ENCODE measurements around the gene NBAS.

NBAS gene

DNA sequence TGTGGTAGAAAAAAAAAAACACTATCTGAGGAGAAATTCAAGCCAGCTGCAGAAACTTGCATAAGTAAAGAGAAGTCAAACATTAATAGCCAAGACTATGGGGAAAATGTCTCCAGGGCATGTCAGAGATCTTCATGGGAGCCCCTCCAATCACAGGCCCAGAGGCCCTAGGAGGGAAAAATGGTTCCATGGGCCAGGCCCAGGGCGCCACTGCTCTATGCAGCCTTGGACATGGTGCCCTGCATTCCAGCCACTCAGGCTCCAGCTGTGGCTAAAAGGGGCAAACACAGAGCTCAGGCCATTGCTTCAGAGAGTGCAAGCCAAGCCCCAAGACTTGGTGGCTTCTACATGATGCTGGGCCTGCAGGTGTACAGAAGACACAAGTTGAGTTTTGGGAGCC is 354.7 kb downstream of the NBAS start:
- no peak for DNase-seq (ENCODE audit: low spot score)

DNA sequence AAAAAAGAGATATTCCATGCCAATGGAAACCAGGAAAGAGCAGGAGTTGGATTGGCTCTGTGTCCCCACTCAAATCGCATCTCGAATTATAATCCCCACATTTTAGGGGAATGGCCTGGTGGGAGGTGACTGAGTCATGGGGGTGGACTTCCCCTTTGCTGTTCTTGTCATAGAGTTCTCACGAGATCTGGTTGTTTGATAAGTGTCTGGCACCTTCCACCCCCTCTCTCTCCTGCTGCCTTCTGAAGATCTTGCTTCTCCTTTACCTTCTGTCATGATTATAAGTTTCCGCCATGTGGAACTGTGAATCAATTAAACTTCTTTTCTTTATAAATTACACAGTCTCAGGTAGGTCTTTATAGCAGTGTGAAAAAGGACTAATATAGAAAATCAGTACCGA is 355.6 kb downstream of the NBAS start:
- no peak for DNase-seq (ENCODE audit: low spot score)

DNA sequence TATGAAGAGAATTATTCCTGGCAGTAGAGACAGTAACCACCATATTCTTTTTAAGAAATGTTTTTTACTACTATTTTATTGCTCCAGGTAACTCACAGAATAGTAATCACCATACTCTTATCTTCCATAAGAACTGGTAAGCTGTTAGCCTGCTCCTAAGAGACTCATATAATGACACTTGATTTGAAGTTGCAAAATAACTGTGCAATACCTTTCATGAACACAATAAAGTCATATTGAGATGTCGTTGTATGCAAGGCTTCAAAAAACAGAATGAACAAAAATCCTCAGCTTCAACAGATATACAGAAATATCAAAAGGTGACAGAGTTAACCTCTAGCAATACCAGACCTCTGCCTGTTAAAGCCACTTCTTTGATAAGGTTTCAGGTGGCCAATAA is 360.1 kb downstream of the NBAS start:
- DNase-seq (ENCODE audit: low spot score) = no peak

DNA sequence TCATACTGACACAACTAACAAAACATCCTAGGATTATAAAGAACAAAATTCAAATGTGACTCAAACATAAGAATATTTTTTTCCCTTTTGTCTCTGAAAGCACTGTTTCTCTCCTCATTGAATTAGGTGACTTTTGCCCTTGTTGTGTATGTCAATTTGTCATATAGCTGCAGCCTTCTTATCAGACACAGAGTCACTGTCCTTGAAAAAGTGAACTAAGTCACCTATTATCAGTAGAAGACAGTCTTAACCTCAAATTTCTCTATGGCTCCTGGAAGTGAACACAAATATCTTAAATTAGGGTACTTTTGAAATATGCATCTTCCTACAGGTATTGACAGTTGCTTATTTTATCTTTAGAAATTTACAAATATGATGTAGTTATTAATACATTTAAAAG is 360.6 kb downstream of the NBAS start:
- no peak for DNase-seq (ENCODE audit: low spot score)

DNA sequence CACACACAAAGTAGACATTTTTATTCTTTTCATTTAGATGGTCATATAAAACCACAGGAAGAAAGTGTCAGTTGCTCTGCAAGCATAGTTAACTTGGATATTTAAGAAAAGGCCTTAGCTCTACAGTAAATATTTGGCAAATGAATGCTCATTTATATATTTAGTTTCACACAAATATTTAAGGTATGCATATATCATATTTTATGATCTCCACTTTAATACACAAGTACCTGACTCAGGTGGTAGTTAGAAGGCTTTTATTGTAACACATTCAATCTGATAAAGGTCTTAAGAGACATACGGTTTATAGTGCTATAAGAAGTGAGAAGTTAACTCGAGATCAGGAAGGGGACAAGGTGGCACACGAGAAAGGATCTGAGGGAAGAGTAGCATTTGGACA is 363.1 kb downstream of the NBAS start:
- DNase-seq (ENCODE audit: low spot score) = no peak

DNA sequence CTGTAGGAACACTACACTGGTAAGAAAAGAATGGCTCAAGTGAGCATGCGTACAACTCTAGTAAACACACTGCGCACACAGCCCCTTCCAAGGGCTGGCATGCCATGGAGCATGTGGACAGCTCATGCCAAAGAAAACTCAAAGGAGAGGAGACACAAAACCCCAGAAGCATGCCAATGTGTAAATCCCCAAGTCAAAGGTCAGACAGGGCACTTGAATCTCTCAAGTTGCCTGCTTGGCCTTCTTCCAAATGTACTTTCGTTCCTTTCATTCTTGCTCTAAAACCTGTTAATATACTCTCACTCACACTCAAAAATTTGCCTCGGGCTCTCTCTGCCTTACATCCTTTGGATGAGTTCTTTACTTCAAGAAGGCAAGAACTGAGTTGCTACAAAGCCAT is 365.3 kb downstream of the NBAS start:
- no peak for DNase-seq (ENCODE audit: low spot score)

DNA sequence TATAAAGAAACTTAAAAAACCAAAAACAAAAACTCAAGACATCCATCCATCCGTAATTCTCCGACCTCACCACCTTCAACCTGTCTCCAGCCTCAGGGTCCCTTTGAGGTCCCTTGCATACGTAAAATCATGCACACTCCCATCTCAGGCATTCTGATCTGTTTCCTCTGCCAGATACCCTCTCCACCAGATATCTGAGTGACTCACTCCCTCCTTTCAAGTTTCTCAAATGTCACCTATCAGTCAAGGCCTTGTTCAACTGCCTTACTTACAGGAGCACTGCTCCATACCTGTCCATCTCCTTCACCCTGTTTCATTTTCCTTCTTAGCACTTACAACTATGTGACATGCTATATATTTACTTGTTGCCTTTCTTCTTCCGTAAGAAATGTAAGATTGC is 369.3 kb downstream of the NBAS start:
- no peak for DNase-seq (ENCODE audit: low spot score)

DNA sequence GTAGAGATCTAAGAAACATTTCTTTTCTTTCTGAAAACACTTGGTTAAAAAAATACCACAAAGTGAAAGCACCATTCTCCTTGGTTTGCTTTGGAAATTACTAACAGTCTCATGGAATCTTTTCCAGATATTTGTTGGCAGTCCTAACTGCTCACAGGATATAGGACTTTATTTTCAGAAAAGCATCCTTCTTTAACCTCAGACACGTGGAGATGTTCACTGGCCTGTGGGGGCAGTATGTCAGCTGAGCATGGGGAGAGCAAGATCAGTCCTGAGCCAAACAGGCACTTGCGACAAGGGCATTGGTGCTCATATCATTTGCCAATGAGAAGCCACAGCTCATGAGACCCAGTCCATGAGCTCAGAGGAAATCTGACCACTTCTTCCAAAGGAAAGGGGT is 371.9 kb downstream of the NBAS start:
- DNase-seq (ENCODE audit: low spot score) = no peak

DNA sequence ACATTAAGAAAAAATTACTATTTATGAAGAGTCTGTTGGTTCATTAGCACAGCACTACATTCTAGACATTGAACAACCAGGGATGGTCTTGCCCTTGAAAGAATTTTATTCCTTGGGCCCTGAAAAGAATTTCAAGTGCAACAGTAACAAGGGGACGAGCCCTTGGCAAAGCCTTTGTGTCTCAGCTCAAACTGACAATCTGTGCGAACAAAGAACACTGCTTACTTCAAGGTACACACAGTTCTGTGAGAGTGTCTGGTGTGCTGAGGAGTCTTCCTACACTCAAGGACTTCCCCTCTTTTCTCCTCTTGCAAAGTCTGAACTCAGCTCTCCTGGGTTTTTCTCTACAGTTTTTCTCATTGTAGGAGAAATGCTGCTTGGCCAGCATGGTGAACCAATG is 373.4 kb downstream of the NBAS start:
- DNase-seq (ENCODE audit: low spot score) = no peak

DNA sequence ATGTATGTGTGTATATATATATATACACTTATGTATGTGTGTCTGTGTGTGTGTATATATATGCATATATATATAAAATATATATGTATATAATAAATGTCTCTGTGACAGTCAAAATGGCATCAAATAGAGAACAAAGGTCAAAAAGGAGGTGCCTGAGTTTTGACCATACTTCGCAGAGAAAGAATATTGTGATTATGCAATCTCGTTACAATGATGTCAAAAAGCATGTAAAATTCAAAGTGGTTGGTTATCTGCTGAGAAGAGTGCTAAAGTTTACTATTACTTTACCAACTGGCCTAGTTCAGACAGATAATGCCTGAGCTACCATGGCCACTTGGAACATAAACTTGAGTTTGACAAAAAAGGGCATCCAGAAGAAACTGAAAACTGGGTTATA is 375.0 kb downstream of the NBAS start:
- DNase-seq (ENCODE audit: low spot score) = no peak

DNA sequence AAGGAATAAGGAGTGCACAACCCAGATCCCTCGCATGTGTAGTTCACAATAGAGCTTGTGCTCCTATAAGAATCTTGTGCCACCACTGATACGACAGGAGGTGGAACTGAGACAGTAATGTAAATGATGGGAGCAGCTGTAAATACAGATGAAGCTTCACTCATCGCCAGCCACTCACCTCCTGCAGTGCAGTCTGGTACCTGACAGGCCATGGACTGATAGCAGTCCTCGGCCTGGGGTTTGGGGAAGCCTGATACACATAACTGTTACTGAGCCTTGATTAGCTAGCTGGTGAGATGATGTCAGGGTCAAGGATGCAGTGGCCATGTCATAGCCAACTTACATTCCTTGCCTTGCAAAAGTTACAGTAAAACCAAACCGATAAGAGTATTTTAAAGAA is 376.6 kb downstream of the NBAS start:
- no peak for DNase-seq (ENCODE audit: low spot score)

DNA sequence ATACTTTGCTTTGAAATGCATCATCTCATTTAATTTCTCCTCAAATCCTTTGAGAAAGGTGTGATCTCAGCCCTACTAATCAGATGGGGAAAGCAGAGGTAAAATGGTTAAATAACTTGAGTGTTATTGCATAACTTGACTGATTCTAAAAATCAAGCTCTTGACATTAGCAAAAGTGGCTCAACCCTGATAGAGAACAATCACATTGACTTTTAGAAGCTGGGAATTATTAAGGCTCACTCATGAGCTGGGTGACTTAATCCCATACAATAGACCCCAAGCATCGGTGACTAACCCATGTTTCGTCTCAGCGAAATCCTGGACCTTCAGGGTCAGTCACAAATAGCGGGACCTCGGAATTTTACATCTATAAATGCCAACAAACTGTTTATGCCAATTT is 378.9 kb downstream of the NBAS start:
- DNase-seq (ENCODE audit: low spot score) = no peak

DNA sequence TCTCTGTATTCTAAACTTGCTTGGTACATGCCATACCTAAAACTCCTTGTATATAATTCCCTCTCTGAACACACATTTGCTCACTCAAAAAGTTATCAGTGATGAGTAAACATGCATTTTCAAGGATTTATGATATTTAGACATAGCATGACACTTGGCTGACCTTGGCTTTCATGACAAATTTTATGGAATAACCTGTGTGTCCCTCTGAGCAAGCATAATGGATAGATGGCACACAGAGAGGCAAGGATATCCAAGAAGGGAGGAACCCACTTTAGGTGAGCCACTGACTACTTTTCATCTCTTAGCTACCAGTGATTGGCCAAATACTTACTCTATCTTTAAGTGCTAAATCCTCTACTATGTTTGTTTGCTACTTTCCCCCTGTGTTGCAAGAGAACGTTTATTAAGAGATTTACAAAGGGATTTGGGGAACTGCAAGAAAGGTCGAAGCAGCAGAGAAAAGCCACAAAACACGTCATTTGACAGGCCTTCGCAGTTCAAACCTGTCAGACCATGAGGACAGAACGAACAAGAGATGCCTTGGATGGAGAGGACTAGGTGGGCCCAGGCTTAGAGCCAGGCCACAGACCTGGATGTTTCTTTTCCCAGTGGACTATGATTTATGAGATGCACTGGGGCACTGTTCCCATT is 379.9 kb downstream of the NBAS start:
- DNase-seq (ENCODE audit: low spot score) = no peak

DNA sequence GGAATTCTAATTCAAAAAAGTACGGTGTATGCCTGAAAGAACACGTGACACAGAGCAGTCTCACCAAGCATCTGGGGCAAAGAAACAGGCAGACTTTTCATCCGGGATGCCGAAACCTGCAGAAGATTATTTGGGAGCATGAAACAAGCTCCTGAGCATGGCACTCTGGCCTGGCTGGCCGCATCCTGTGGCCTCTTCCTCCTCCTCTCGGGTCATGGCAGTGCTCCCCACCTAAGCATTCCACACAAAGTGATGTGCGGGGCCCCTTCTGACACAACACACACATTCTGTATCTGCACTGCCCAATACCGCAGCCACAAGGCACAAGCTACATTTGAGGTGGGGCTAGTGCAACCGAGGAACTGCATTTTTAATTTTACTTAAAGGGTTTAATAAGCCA is 380.8 kb downstream of the NBAS start:
- no peak for DNase-seq (ENCODE audit: low spot score)

DNA sequence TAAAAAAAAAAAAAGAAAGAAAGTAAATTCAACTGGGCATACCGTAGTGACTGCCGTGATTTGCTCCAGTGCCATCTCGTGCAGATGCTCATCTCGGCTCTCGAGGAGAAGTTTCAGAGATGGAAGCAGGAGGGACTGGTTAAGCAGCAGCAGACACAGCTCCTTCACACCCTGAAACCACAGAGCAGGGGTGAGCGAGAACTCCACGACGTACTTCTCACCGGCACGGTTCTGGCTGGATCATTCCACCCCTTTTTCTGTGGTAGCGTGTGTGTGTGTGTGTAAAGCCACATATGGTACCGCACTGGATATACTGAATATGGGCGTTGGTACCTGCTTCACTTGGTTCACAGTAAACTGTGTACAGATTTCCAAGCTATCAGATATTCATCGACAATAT is 382.2 kb downstream of the NBAS start:
- no peak for DNase-seq (ENCODE audit: low spot score)

DNA sequence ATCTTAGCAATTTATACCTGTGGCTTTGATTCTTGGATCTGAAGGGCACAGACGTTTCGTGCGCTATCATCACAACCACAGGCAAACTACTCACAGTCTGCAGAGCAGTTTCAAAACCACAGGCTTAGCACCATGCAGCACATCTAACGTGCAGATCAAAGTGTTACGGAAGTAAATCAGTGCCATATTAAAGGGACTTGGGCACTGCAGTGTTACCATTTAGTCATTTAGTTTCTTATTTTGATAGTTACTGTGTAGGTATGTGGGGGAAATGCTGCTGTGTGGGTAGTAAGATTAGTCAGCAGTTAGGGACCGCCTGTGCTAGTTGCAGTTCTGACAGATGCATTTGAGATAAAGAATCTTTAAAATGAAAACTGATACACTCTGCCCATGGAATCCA is 384.0 kb downstream of the NBAS start:
- no peak for DNase-seq (ENCODE audit: low spot score)

DNA sequence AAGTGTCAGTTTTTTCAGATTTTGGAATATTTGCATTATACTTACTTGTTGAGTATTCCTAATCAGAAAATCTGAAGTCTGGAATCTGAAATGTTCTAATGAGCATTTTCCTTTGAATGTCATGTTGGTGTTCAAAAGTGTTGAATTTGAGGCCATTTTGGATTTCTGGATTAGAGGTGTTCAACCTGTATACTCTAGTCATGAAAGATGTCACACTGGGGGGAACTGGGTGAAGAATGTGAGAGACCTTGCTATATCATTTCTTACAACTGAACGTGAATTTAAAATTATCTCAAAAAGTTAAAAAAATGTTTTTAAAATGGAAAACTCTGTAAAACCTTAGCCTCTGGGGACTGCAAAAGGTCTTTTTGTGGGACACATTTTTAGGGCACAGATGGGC is 384.5 kb downstream of the NBAS start:
- DNase-seq (ENCODE audit: low spot score) = no peak

DNA sequence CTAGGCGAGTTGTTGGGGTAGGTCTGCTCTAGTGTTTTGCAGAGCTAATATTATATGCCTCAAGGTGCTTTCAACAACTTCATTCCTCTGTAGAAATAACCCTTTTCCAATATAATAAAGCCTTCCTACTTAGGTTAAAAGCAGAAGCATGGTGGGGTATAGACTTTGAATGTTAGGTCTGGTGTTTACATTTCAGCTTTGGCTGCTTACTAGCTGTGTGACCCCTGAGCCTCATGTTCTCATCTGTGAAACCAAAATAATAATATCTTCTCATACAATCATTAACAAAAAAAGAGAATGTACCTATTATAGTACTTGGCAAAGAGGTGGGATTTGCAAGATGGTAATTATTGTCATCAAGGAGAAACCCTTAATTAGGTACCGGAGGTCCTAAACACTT is 386.6 kb downstream of the NBAS start:
- DNase-seq (ENCODE audit: low spot score) = no peak

DNA sequence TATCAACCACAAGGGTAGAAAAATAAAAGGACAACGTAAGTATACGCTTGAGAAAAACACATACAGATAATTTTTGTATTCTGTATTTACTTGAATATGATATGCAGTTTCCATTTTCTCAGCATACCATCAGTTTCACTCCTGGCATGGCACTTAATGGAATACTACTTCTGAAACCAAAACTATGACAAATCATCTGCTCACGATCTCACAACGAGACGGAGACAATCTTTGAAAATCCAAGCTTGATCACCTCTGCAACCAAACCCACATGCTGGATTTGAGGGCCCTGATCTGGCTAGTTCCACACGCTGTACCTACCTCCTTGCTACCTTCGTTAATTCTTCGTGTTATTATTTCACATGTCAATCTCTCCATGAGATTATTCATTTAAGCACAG is 387.6 kb downstream of the NBAS start:
- no peak for DNase-seq (ENCODE audit: low spot score)

DNA sequence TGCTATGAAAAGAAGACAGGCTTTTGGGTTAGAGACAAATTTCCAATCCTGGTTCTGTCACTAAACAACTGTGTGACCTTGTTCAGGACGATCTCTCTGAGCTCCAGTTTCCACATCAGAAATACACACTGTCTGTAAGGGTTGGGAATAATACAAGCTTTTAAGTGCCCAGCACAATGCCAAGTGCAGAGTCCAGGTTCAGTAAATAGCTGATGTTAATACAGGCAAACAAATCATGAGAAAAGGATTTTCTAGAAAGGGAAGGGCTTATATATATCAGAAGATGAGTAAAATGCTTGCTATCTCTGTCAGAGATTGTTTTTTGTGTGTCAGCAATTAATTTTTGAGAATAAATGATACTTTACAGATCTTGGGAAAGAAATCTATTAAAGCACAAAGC is 388.3 kb downstream of the NBAS start:
- DNase-seq (ENCODE audit: low spot score) = no peak

DNA sequence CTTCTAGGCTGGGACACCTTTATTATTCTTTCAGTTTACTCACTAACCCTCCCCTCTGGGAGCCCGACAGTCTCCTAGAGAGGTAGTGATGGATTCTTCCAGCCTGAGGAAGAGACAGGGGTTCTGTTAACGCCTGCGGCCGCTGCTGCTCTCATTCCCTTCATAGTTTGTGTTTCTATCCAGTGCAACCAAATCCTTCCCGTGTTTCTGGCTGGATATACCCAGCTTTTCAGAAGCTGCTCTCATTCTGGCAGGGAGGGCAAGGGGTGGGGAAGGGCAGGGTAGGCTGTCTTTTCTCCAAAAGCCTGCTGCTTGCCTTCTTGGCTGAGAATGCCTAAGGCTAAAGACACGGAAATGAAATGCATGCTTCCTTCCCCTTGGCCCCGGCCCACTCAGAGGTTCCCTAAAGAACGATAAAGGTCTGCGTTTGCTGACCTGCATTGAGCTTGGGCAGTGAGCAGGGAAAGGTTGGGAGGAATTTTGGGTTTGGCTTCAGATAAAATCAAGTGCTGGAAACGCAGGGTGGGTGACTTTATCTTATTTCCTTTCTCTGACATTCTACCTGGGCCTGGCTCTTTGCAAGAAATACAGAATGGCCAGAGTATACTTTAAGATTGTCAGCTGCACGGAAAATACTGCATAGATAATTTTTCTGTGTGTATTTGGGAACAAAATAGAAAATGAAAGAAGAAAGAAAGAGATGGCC is 390.9 kb downstream of the NBAS start:
- peak; percentile 53 for DNase-seq (ENCODE audit: low spot score)

DNA sequence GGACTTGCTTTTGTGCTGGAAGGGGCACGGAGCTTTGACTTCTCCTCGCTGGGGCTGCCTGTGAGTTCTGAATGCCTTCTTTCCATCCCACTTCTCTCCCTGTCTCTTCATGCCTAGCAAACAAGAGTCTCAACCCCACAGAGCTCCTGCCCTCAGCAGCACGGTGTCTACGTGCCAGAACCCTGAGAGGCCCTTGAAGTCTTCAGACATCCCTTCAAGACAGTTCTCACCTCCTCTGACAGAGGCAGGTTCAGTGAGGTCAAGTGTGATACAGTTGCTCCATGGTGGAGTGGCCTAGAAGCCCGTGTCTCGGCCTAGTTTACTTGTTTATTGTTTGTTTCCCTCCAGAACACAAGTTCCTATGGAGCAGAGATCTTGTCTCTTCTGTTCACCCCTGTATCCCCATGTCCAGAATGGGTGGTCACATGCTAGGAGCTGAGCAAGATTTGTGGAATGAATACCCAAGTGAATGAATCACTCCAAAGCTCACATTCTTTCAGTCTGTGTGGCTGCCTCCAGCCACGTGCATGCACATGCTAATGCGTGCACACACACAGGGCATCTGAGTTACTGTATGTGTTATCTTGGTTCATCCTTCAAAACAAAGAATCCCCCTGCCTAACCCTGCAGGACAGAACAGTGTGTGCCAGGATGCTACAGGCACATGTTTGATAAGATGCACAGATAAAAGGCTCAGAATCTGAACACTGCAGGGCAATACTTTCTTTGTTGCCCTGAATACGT is 391.6 kb downstream of the NBAS start:
- DNase-seq (ENCODE audit: low spot score) = peak; percentile 93

DNA sequence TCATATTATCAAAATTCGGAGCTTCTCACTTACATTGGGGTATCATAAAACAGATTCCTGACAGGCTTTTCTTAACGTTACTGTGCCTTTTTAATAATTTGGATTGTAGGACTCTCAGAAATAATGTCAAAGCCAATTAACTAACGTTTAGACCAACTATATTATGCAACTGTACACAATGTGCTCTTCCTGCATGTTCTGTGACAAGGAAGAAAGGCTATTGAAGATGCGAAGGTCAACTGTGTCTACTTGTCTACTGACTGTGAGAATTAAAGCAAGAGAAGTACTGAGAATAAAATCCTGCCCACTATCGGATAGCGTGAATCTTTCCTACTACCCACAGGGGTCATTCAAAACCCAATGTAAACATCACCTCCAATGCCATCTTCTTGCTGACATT is 393.0 kb downstream of the NBAS start:
- DNase-seq (ENCODE audit: low spot score) = no peak

DNA sequence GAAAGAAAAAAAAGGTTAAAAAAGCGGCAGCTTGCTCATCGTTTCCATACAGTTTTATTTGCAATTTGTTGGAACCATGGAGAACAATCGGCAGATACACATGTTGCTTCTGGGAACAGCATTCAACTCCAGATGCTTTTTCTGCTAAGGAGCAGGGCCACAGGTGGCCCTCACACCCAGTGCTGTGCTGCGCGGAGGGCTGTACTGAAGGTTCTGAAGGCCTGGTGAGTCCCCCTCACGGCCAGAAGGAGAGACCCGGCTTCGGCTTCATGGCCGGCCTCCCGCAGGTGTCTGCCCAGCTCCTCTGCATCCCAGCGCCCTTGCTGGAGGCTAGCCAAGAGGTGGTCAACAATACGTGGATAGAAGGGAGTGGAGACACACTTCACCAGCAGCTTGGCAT is 394.3 kb downstream of the NBAS start:
- DNase-seq (ENCODE audit: low spot score) = no peak

Data from hepatic stellate cell (primary cell).